AG04450 (cell line): ENCODE measurements around the gene G6PC3. TPM values are rescaled to one million over a fixed set of nuclear protein-coding genes. Genes with fewer than 3 reads are reported as not detected.
A peak's percentile ranks its signal among the peaks of the same experiment; 100 is the strongest.

ENCODE experiments used
- CTCF ChIA-PET: fragments of 300-600, 350-600 bp; formaldehyde crosslinking; extraction: SDS; loops from one replicate; lab custom pipeline; 2022; ENCODE audit warnings: antibody characterized with exemption, inconsistent platforms; lab: Charles Lee
- POLR2A ChIA-PET: fragments of 350-600 bp; formaldehyde crosslinking; extraction: SDS; loops from one replicate; lab custom pipeline; 2021; ENCODE audit warnings: antibody characterized with exemption, inconsistent platforms; lab: Yijun Ruan, JAX
- DNase-seq: peaks from one replicate; pipeline ENCODE4 v3.0.0-alpha.2; 2011; ENCODE audit warnings: low read depth, low spot score
- H3K27ac ChIP-seq: one replicate; pipeline ENCODE4 v1.5.1; 2012; ENCODE audit warnings: low read depth, low read length, control low read depth
- H3K27me3 ChIP-seq: one replicate; pipeline ENCODE4 v1.6.0; 2012; ENCODE audit warnings: low read length; ENCODE audit not compliant: control insufficient read depth, insufficient read depth
- H3K4me3 ChIP-seq: 2 replicates; pipeline ENCODE4 v1.5.1; 2011; ENCODE audit warnings: mild to moderate bottlenecking, low read depth, low read length, control low read depth
- H3K9me3 ChIP-seq: 2 replicates; pipeline ENCODE4 v1.5.1; 2012; ENCODE audit warnings: low read length; ENCODE audit not compliant: control insufficient read depth, insufficient read depth
- CTCF ChIP-seq: IDR thresholded peaks from 2 replicates; pipeline ENCODE4 v1.5.1; 2011; ENCODE audit warnings: low read depth, low read length, control low read depth, inconsistent platforms
- polyA plus RNA-seq: library from polyadenylated mRNA; depleted of rRNA; stranded (reverse); fragments of >200 nt; gene quantifications from 2 replicates; pipeline ENCODE4 v1.2.3, GENCODE V29; 2011

Gene G6PC3
- polyA plus RNA-seq, 1 experiment: 69.8 TPM

GRCh38 chr17:44109312-44109630 is 38.7 kb downstream of the G6PC3 start:
- peak overlapping the region; percentile 57 for H3K4me3 ChIP-seq
- POLR2A ChIA-PET: interaction anchor here (0.6 to 1.7 kb wide), 7 partner anchors 12 to 43 kb away, joined by 4 to 14 read pairs (median 6); no protein-coding TSS in a partner anchor
- TF ChIP-seq CTCF: no peak
- no peaks in the 10 kb centered on the region for H3K27me3 ChIP-seq
- no peak for DNase-seq
- peak overlapping the region; percentile 84 for H3K27ac ChIP-seq
- H3K9me3 ChIP-seq: no peaks in the 10 kb centered on the region; the same call in 1 of the 2 replicates
- CTCF ChIA-PET: interaction anchor here (0.6 kb wide), 1 partner anchor 66 kb away, joined by 3 read pairs; no protein-coding TSS in a partner anchor

- DNase-seq: no peak
- H3K4me3 ChIP-seq: peak overlapping the region; percentile 57
- H3K9me3 ChIP-seq: no peaks in the 10 kb centered on the region; the same call in 1 of the 2 replicates
- ChIA-PET POLR2A (interaction anchor here (0.6 to 1.1 kb wide), 3 partner anchors 9 to 40 kb away, joined by 3 to 5 read pairs (median 3); no protein-coding TSS in a partner anchor), CTCF (no interaction called here)
- no peaks in the 10 kb centered on the region for H3K27me3 ChIP-seq
- no peak overlapping the region for H3K27ac ChIP-seq
- no peak for TF ChIP-seq CTCF
These were observed 39.6 kb downstream of the G6PC3 start for GRCh38 chr17:44110011-44110686.

GRCh38 chr17:44110823-44111633 is 40.5 kb downstream of the G6PC3 start:
- no peak; the same call in 1 of the 2 replicates for TF ChIP-seq CTCF
- peak overlapping the region; percentile 47 for H3K27ac ChIP-seq
- H3K27me3 ChIP-seq: no peaks in the 10 kb centered on the region
- POLR2A ChIA-PET: interaction anchor here (0.5 to 1.1 kb wide), 8 partner anchors 10 to 1667 kb away, joined by 3 to 10 read pairs (median 4); partner anchors contain the start of gene LSM12
- no peak for DNase-seq
- no peaks in the 10 kb centered on the region; the same call in 1 of the 2 replicates for H3K9me3 ChIP-seq
- peak overlapping the region; percentile 57 for H3K4me3 ChIP-seq
- CTCF ChIA-PET: interaction anchor here (0.6 kb wide), 1 partner anchor 26 kb away, joined by 3 read pairs; no protein-coding TSS in a partner anchor

- TF ChIP-seq CTCF: no peak
- no peak overlapping the region for H3K4me3 ChIP-seq
- CTCF ChIA-PET: interaction anchor here (1.0 kb wide), 1 partner anchor 12 kb away, joined by 3 read pairs; no protein-coding TSS in a partner anchor
- no peaks in the 10 kb centered on the region; the same call in 1 of the 2 replicates for H3K9me3 ChIP-seq
- H3K27ac ChIP-seq: no peak overlapping the region
- no peak for DNase-seq
- H3K27me3 ChIP-seq: no peaks in the 10 kb centered on the region
- POLR2A ChIA-PET: interaction anchor here (1.1 kb wide), 2 partner anchors 16 to 45 kb away, joined by 4 to 10 read pairs; partner anchors contain the start of gene LSM12
These were observed 41.2 kb downstream of the G6PC3 start for GRCh38 chr17:44111777-44112176.
